ENCODE results near the gene GLI2.

GRCh38 chr2:120740765-120741524 is 5.3 kb downstream of the GLI2 start:
- TF ChIP-seq POLR2AphosphoS5 (IDR thresholded peaks at IDR 0.05) (no peak), CTCF (IDR thresholded peaks at IDR 0.05) (no peak), POLR2A (IDR thresholded peaks at IDR 0.05; ENCODE audit: low read depth) (no peak), EP300 (IDR thresholded peaks at IDR 0.05) (no peak)
